ENCODE data around the gene NEK7. TPM values are rescaled to one million over a fixed set of nuclear protein-coding genes. Genes with fewer than 3 reads are reported as not detected.
A peak's percentile ranks its signal among the peaks of the same experiment; 100 is the strongest.

Gene NEK7
- total and polyA plus RNA-seq, 2 of the 4 experiments (the other 2 are of a cell fraction) = 89.0 to 467 TPM

DNA sequence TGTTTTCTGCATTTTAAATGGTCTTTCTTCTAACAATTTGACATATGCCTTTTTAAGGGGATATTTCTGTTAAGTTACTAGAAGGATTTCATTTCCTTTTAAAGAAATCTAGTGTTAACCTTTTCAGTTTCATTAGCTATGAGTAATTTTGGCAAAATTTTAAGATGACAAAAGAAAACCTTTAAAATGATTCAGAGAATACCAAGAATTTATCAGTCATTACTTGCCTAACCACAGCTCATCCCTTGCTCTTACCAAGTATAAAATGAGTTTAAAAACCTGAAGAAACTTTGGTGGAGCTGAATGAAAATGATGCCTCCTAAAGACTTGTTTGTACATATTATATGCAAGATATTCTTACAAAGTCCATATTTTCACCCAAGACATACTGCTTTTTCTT lies 101.7 kb downstream of the NEK7 start:
- Histone ChIP-seq H3K36me3 (ENCODE audit: control insufficient read depth, insufficient read depth, low read length) (no peaks in the 10 kb centered on the region; the same call in 1 of the 2 replicates), H3K9me3 (ENCODE audit: control insufficient read depth, insufficient read depth, low read length) (no peaks in the 10 kb centered on the region), H2BK5ac (ENCODE audit: low read depth, low read length, poor library complexity, severe bottlenecking) (peak overlapping the region; percentile 92), H2BK20ac (ENCODE audit: low read depth, low read length) (peak overlapping the region; percentile 97; the same call in 1 of the 2 replicates), H4K20me1 (ENCODE audit: insufficient read depth, low read length) (peaks cover 3% of the 10 kb centered on the region; the same call in 1 of the 2 replicates), H3K23ac (ENCODE audit: low read depth, low read length) (peak overlapping the region; percentile 85; the same call in 1 of the 2 replicates), H3K27ac (ENCODE audit: insufficient read depth, low read length) (peak overlapping the region; percentile 83), H2AFZ (replicated peaks; ENCODE audit: low read length, poor library complexity) (no peak overlapping the region), H3K4me1 (ENCODE audit: control insufficient read depth, insufficient read depth, low read length) (peaks cover 2% of the 10 kb centered on the region), H3K9ac (ENCODE audit: low read depth, low read length) (peak overlapping the region; percentile 77; the same call in 1 of the 2 replicates), H3K27me3 (ENCODE audit: control insufficient read depth, insufficient read depth, low read length) (no peaks in the 10 kb centered on the region), H2AK9ac (replicated peaks; ENCODE audit: low read depth, low read length, poor library complexity) (no peak overlapping the region), H4K5ac (ENCODE audit: low read depth, low read length) (peak overlapping the region; percentile 61; the same call in 1 of the 2 replicates), H3K14ac (replicated peaks; ENCODE audit: low read depth, low read length) (peak overlapping the region; percentile 87; the same call in 1 of the 2 replicates), H2BK15ac (ENCODE audit: low read depth, low read length) (no peak overlapping the region), H4K91ac (ENCODE audit: insufficient read depth, low read depth, low read length) (0 out of 2 replicates have a peak overlapping the region, but pooled peaks have one; percentile 98), H3K4me2 (ENCODE audit: low read depth, low read length) (peak overlapping the region; percentile 88), H3K56ac (ENCODE audit: extremely low read depth, insufficient read depth, low read length) (peak overlapping the region; percentile 94), H2AK5ac (ENCODE audit: low read depth, low read length) (peak overlapping the region; percentile 81; the same call in 1 of the 2 replicates), H4K8ac (ENCODE audit: low read depth in 2 of 2, low read length in 2 of 2) (peak overlapping the region; percentile 97 to 99), H3K79me1 (ENCODE audit: low read depth in 1 of 2, low read length in 2 of 2) (peaks cover 20 to 35% of the 10 kb centered on the region in 2 experiments), H2BK120ac (ENCODE audit: low read depth, low read length) (peak overlapping the region; percentile 98), H3K4me3 (ENCODE audit: insufficient read depth, low read depth, low read length) (peak overlapping the region; percentile 21; the same call in 1 of the 2 replicates), H3K4ac (ENCODE audit: low read depth, low read length) (peak overlapping the region; percentile 97), H3K18ac (ENCODE audit: low read depth, low read length) (peak overlapping the region; percentile 86; the same call in 1 of the 2 replicates), H3K9me1 (ENCODE audit: insufficient read depth, low read length) (peaks cover 3% of the 10 kb centered on the region; the same call in 1 of the 2 replicates)
- in situ Hi-C loops (cut with MboI; ENCODE audit: low sequenced_read_pairs) (no loop called here), intact Hi-C loops (cut with micrococcal nuclease) (loop anchor here (5.0 kb wide), 1 partner anchor 101 kb away; the partner anchor contains the start of gene NEK7), dilution Hi-C loops (cut with HindIII; ENCODE audit: low sequenced_read_pairs, unreplicated experiment) (no loop called here)
- peak; percentile 71 for ATAC-seq (ENCODE audit: low read depth)
- peak; percentile 87 for DNase-seq
- TF ChIP-seq FOS (IDR thresholded peaks at IDR 0.05; ENCODE audit: low read depth, low read length) = no peak
- peak; percentile 19; the same call in 1 of the 2 replicates for TF ChIP-seq CEBPB (IDR thresholded peaks at IDR 0.05; ENCODE audit: low read depth, low read length)
- no TSS peak for BruUV-seq (replicated peaks)
- ChIA-PET CTCF (interaction anchor here (0.5 kb wide), 1 partner anchor 59 kb away, joined by 7 read pairs; no protein-coding TSS in a partner anchor), POLR2A (ENCODE audit: unreplicated experiment) (interaction anchor here (0.5 kb wide), 1 partner anchor 19 kb away, joined by 3 read pairs; no protein-coding TSS in a partner anchor)
